NCI-H345 (cell line): ENCODE results near the gene FLT3LG.
"Not testable (repeated sequence)": the region's sequence is repeated elsewhere in the genome, so short reads cannot be mapped to it uniquely, and the experiment has no call there.

Experiments used
- DNase-seq: peaks from one replicate; lab custom pipeline; 2025; lab: John Stamatoyannopoulos, UW

The FLT3LG gene

GRCh38 chr19:49463960-49464740, 9.9 kb upstream of the FLT3LG start:
- no peak for DNase-seq

- DNase-seq: no peak
These were observed 8.6 kb upstream of the FLT3LG start for GRCh38 chr19:49465371-49465770.

GRCh38 chr19:49468199-49468598, 5.8 kb upstream of the FLT3LG start:
- no peak for DNase-seq

- DNase-seq: no peak
These were observed 5.1 kb upstream of the FLT3LG start for GRCh38 chr19:49468746-49469447.

- no peak for DNase-seq
These were observed 4.0 kb upstream of the FLT3LG start for GRCh38 chr19:49469828-49470614.

- no peak for DNase-seq
These were observed 3.4 kb upstream of the FLT3LG start for GRCh38 chr19:49470615-49470978.

- no peak for DNase-seq
These were observed 1.1 kb upstream of the FLT3LG start for GRCh38 chr19:49472936-49473335.

- not testable (repeated sequence) for DNase-seq
These were observed 531 bp upstream of the FLT3LG start for GRCh38 chr19:49473501-49473867.

GRCh38 chr19:49474542-49474924, 518 bp downstream of the FLT3LG start:
- DNase-seq: no peak

GRCh38 chr19:49475191-49475917, 1.3 kb downstream of the FLT3LG start:
- DNase-seq: no peak

GRCh38 chr19:49475995-49476880, 2.2 kb downstream of the FLT3LG start:
- DNase-seq: peak; percentile 51

- DNase-seq: no peak
These were observed 6.1 kb downstream of the FLT3LG start for GRCh38 chr19:49479975-49480628.

- no peak for DNase-seq
These were observed 7.1 kb downstream of the FLT3LG start for GRCh38 chr19:49481020-49481683.

- DNase-seq: no peak
These were observed 12.2 kb downstream of the FLT3LG start for GRCh38 chr19:49486232-49486631.

- no peak for DNase-seq
These were observed 12.8 kb downstream of the FLT3LG start for GRCh38 chr19:49486710-49487276.

GRCh38 chr19:49487277-49488045, 13.4 kb downstream of the FLT3LG start, which contains the start of gene RPL13A:
Gene RPL13A, plus strand, starts transcription at chr19:49487608. Its CDS starts 22 bp downstream, at chr19:49487630.
- peak; percentile 97 for DNase-seq

GRCh38 chr19:49488046-49488862, 14.2 kb downstream of the FLT3LG start:
- no peak for DNase-seq
